ENCODE data around the gene SV2A.
"Not testable (repeated sequence)": the region's sequence is repeated elsewhere in the genome, so short reads cannot be mapped to it uniquely, and the experiment has no call there.

The SV2A gene

DNA sequence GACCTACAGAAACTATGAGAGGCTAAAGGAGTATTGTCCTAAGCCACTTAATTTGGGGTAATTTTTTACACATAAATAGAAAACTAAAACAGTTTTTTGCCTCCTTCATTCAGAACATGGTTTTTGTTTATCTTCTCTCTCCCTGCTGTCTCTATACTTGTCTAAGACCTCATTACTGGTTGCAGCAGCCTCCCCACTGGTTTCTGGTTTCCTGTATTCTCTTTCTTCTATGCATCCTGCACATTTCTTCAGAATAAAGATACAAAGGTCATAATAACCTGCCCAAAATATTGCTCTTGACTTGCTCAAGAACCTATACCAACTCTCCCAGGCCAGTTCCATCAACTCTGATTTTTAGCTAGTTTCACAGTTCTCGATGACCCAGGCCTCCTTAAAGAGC, 38.1 kb downstream of the SV2A start:
- H3K4me1 ChIP-seq (ENCODE audit: insufficient read depth, poor library complexity, severe bottlenecking), result peaks cover 2% of the 10 kb centered on the region
- no peaks in the 10 kb centered on the region for H3K9me3 ChIP-seq (ENCODE audit: severe bottlenecking)
- no peaks in the 10 kb centered on the region for H3K36me3 ChIP-seq (ENCODE audit: low read depth)
- H3K27me3 ChIP-seq (ENCODE audit: insufficient read depth, poor library complexity, severe bottlenecking), result no peaks in the 10 kb centered on the region
- no peak overlapping the region for H3K27ac ChIP-seq (ENCODE audit: poor library complexity, severe bottlenecking)
- TF ChIP-seq, protein P1, sequence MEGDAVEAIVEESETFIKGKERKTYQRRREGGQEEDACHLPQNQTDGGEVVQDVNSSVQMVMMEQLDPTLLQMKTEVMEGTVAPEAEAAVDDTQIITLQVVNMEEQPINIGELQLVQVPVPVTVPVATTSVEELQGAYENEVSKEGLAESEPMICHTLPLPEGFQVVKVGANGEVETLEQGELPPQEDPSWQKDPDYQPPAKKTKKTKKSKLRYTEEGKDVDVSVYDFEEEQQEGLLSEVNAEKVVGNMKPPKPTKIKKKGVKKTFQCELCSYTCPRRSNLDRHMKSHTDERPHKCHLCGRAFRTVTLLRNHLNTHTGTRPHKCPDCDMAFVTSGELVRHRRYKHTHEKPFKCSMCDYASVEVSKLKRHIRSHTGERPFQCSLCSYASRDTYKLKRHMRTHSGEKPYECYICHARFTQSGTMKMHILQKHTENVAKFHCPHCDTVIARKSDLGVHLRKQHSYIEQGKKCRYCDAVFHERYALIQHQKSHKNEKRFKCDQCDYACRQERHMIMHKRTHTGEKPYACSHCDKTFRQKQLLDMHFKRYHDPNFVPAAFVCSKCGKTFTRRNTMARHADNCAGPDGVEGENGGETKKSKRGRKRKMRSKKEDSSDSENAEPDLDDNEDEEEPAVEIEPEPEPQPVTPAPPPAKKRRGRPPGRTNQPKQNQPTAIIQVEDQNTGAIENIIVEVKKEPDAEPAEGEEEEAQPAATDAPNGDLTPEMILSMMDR (IDR thresholded peaks at IDR 0.05; ENCODE audit: poor library complexity, severe bottlenecking), result no peak
- no peak overlapping the region for H3K4me3 ChIP-seq (ENCODE audit: severe bottlenecking)
- DNase-seq (ENCODE audit: low spot score) (no peak), ATAC-seq (ENCODE audit: low read depth) (no peak)

DNA sequence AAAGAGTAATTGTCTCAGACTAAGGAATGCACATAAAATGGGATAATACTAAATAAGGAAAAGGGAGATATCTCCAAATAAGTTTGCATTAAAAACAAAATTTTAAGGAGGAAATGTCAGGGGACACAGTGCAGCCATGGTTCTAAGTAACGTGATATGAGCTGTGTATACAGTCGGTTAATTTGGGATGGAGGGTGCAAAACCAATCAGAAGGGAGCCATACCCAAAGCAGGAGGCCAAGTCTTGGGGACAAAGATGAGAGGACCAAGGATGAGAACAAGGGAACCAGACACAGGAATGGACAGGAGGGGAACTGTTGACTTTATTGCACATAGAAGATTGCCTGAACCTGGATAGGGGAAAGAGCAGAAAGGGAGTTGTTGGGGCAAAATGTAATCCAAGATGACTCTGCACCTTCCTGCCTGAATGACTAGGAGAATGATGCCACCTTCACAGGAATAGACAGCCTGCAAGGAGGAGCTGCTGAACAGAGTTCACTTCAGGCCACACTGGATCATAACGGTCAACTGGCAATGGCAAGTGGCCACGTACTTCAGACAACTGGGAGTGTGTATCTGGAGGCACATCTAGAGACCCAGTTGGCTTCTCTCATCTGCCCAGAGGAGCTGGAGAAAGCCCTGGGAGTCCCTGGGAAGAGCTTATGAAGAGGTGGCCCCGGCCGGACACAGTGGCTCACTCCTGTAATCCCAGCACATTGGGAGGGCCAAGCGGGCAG, 40.3 kb downstream of the SV2A start:
- no peak for ATAC-seq (ENCODE audit: low read depth)
- H3K4me3 ChIP-seq (ENCODE audit: severe bottlenecking), result no peak overlapping the region
- DNase-seq (ENCODE audit: low spot score), result no peak

DNA sequence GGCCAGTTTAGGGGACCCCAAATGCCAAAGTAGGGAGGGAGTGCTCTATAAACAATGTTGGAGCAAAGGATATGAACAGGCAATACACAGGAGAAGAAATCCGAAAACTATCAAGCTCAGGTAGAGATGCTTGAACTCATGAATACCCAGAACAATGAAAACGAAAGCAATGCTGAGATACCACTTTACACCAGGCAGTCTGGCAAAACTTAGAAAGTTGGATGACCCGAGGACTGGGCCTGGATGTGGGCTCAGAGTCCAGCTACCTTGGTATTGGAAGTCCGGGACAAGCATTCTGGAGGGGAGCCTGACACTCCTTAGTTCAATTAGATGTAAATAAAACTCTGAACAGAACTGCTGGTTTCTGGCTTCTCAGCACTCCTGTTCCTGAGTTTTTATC, 44.6 kb downstream of the SV2A start:
- H3K4me1 ChIP-seq (ENCODE audit: insufficient read depth, poor library complexity, severe bottlenecking); ATAC-seq (ENCODE audit: low read depth); H3K27me3 ChIP-seq (ENCODE audit: insufficient read depth, poor library complexity, severe bottlenecking); H3K4me3 ChIP-seq (ENCODE audit: severe bottlenecking); H3K36me3 ChIP-seq (ENCODE audit: low read depth); H3K27ac ChIP-seq (ENCODE audit: poor library complexity, severe bottlenecking); H3K9me3 ChIP-seq (ENCODE audit: severe bottlenecking); DNase-seq (ENCODE audit: low spot score): not testable (repeated sequence)

More for the DNA sequence above, 40.3 kb downstream of the SV2A start:
- no peaks in the 10 kb centered on the region for H3K36me3 ChIP-seq (ENCODE audit: low read depth)
- TF ChIP-seq, protein P1 (IDR thresholded peaks at IDR 0.05; ENCODE audit: poor library complexity, severe bottlenecking), result no peak
- no peaks in the 10 kb centered on the region for H3K9me3 ChIP-seq (ENCODE audit: severe bottlenecking)
- H3K4me1 ChIP-seq (ENCODE audit: insufficient read depth, poor library complexity, severe bottlenecking), result no peaks in the 10 kb centered on the region
- H3K27me3 ChIP-seq (ENCODE audit: insufficient read depth, poor library complexity, severe bottlenecking), result no peaks in the 10 kb centered on the region
- no peak overlapping the region for H3K27ac ChIP-seq (ENCODE audit: poor library complexity, severe bottlenecking)

DNA sequence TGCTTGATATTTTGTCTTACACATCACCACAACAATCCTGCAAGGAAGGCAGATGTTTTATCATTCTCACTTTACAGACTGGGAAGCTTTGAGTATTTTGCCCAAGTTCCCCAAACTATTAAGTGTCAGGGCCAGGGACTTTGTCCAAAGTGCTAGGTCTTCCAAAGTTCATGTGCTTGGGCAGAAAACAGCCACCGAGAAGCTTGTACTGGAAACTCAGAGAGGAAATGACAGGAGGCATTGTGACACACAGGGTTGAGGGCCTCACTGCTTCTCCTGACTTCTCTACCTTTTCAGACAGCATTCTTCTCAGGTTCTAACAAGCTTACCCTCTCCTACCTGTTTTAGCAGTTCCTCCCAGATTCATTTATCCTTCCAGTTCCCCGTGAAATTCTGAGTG, 50.8 kb downstream of the SV2A start:
- not testable (repeated sequence) for H3K27ac ChIP-seq (ENCODE audit: poor library complexity, severe bottlenecking); H3K9me3 ChIP-seq (ENCODE audit: severe bottlenecking); H3K4me3 ChIP-seq (ENCODE audit: severe bottlenecking); H3K4me1 ChIP-seq (ENCODE audit: insufficient read depth, poor library complexity, severe bottlenecking); DNase-seq (ENCODE audit: low spot score); H3K27me3 ChIP-seq (ENCODE audit: insufficient read depth, poor library complexity, severe bottlenecking); H3K36me3 ChIP-seq (ENCODE audit: low read depth); ATAC-seq (ENCODE audit: low read depth)

DNA sequence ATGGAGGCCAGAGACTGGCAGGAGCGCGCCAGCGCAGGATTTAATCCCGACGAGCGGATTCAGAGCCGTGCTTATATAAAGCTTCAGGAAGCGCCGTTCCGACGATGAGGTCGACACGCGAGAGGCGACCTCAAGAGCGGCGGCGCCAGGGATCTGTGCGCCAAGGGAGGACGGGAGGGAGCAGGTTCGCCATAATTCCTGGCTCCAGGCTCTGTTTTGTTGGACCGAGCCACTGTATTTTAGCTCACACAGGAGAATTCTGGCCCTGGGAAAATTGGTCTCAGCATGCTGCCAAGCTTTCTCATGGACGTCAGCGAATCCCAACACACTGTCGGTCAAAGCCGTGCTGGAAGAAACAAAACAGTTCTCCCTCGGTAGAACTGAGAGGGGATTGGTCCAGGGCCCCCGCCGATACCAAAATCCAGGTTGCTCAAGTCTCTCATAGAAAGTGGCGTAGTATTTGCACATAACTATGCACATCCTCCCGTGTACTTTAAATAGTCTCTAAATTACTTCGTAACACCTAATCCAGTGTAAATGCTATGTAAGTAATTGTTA, 56.1 kb downstream of the SV2A start:
- peak; percentile 24 for ATAC-seq (ENCODE audit: low read depth)
- H3K27ac ChIP-seq (ENCODE audit: poor library complexity, severe bottlenecking); DNase-seq (ENCODE audit: low spot score); H3K4me3 ChIP-seq (ENCODE audit: severe bottlenecking); H3K36me3 ChIP-seq (ENCODE audit: low read depth); H3K9me3 ChIP-seq (ENCODE audit: severe bottlenecking); H3K27me3 ChIP-seq (ENCODE audit: insufficient read depth, poor library complexity, severe bottlenecking); H3K4me1 ChIP-seq (ENCODE audit: insufficient read depth, poor library complexity, severe bottlenecking): not testable (repeated sequence)

DNA sequence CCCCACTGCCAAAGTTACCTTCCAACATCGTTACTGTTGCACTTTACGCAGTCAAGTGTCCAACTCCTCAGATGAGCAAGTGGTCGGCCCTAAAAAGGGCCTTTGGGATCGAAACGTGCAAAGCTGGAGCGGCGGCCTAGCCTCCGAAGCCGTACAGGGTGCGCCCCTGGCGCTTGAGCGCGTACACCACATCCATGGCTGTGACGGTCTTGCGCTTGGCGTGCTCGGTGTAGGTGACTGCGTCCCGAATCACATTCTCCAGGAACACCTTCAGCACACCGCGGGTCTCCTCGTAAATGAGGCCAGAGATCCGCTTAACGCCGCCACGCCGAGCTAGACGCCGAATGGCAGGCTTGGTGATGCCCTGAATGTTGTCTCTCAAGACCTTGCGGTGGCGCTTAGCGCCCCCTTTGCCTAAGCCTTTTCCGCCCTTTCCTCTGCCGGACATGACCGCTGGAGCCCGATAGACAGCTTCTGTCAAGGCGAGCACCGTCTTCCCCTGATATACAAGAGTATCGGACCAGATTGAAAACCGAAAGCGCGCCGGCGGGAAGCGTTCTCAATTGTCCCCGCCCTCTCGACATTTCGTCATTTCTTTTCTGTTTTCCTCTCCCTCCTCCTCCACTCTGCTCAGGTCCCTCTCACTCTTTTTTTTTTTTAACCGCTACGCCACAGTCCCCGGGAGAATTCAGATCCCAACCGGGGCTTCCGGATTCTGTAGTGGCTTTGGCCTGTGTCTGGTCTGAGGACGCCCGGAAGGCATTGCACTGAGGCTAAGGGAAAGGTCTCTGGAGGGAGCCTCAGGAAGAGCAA, 56.8 kb downstream of the SV2A start:
- H3K4me1 ChIP-seq (ENCODE audit: insufficient read depth, poor library complexity, severe bottlenecking); DNase-seq (ENCODE audit: low spot score); H3K4me3 ChIP-seq (ENCODE audit: severe bottlenecking); H3K27me3 ChIP-seq (ENCODE audit: insufficient read depth, poor library complexity, severe bottlenecking); H3K27ac ChIP-seq (ENCODE audit: poor library complexity, severe bottlenecking); H3K36me3 ChIP-seq (ENCODE audit: low read depth); H3K9me3 ChIP-seq (ENCODE audit: severe bottlenecking): not testable (repeated sequence)
- peak; percentile 62 for ATAC-seq (ENCODE audit: low read depth)

DNA sequence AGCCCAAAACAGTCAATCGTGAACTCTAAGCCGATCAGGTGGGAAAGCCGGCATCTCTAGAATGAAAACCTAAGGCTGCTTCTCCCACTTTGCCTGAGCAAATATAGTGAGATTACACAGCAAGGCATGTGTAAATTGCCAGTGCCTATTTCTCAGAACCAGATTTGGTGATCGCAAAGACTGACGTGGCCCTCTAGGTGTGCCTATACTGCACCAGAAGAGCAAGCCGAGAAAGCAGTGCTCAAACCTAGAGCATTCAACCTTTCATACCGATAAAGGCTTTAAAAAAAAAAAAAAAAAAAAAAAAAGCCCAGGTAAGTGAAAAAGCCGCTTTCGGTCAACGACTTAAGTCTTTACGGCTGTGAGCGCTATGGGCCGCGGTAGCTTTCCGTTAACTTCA, 57.4 kb downstream of the SV2A start:
- H3K27me3 ChIP-seq (ENCODE audit: insufficient read depth, poor library complexity, severe bottlenecking); H3K4me3 ChIP-seq (ENCODE audit: severe bottlenecking); H3K4me1 ChIP-seq (ENCODE audit: insufficient read depth, poor library complexity, severe bottlenecking); H3K36me3 ChIP-seq (ENCODE audit: low read depth); H3K9me3 ChIP-seq (ENCODE audit: severe bottlenecking); DNase-seq (ENCODE audit: low spot score); H3K27ac ChIP-seq (ENCODE audit: poor library complexity, severe bottlenecking): not testable (repeated sequence)
- ATAC-seq (ENCODE audit: low read depth), result peak; percentile 1; the same call in 2 of the 3 replicates

Measured in RWPE2 (cell line).